ENCODE measurements around the gene PPP2R5C.

Gene PPP2R5C

GRCh38 chr14:101814934-101815333 is 53.4 kb downstream of the PPP2R5C start:
- DNase-seq (ENCODE audit: low spot score): no peak

- DNase-seq (ENCODE audit: low spot score): no peak
Measured at GRCh38 chr14:101815994-101816393, 54.5 kb downstream of the PPP2R5C start.

DNA sequence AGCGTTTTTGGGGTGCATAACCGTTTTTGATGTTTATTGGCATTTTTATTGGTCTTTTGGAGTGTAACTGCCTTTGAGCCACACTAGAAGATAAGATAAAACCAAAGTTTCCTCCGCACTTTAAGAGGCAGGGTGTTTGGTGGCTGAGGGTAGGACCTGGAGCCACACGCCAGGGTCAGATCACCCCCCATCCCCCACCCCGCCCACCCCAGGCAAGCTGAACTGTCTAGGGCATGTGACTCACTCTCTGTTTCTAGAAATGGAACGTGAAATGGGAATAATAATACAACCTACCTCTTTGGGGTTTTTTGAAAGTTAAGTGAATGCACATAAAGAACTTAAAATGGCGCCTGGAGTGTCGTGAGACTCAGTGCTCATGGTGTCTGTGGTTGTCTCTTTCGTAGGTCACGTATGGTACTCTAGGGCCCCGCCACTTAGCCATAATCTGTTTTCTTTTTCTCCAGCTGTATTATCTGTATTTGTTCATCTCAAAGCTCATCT is 56.0 kb downstream of the PPP2R5C start:
- DNase-seq (ENCODE audit: low spot score): no peak

DNA sequence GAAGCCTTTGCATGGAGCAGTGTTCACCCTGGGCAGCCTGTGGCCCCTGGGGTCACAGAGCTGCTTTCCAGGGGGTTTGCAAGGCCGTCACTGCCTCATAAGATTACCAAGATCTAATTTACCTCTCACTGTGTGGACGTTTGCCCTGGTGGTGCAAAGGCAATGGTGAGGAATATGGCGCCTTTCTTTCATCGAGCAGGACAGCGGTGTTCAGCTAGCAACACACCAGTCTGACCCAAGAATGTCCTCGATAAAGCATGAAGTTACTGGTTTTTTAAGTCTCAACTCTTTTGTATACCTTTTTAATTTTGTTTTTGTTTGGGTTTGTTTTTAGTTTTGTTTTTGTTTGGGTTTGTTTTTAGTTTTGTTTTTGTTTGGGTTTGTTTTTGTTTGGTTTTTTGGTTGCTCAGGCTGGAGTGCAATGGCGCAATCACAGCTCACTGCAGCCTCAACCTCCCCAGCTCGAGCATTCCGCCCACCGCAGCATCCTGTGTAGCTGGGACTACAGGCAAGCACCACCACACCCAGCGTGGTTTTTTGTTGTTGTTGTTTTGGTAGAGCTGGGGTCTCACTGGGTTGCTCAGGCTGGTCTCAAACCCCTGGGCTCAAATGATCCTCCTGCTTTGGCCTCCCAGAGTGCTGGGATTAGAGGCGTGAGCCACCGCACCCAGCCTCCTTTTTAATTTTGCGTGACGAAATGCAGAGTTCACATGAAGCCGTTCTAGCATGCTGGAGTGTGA is 57.9 kb downstream of the PPP2R5C start:
- no peak for DNase-seq (ENCODE audit: low spot score)

DNA sequence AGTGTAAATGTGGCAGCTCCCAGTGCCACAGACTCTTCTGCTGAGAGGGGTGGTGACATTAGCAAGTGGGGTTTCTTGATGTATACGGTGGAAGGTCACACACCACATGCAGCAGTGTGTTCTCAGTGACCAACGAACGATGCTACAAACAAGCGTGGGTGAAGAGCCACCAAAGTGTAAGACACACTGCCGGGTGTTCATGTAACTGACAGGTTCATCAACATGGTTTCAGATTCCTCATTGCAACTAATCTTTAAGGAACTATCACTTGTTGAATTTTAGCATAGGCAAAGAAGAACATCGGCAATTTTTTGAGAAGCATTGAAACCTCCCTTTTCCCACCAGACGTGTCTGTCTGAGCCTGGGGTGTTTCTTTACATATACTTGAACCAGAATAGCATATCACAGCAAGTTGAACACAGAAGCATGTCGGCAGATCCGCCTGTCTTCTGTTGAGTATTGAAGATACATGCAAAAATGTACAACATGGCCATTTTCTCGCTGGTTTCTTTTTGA is 58.8 kb downstream of the PPP2R5C start:
- no peak for DNase-seq (ENCODE audit: low spot score)

DNA sequence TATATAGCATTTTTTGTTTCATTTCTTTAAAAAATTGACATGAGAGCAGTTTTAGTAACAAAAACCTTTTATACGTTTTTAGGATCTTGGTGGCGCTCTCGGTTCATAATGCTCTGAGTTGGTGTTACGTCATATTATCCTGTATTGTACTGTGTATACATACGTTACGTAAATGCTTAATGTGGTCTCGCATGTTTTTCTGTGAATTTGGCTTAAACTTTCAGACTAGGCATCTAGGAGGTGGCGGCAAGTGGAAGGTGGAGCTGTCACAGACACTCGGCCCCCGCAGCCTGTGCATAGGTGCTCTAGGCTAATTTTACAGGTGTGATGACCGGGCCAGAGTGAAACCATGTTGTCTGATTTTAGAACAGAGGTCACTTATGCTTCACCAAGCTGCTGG is 60.0 kb downstream of the PPP2R5C start:
- no peak for DNase-seq (ENCODE audit: low spot score)

DNA sequence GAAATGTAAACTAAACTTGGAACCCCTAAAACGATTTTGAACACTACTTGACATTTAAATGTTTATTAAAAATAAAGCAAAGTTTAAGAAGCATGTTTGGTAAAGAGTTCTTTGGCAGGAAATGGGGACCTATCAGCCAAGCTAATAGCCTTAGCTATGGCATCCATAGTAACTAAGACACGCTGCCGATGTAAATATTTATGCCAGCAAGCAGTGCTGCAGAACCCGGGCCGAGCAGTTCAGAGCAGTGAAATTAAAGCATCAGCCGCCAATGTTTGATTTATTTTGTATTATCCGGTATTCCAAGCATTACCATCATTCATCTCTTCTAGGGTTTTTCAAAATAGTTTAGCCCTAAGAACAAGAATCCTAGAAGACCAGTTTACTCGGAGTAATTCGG is 61.6 kb downstream of the PPP2R5C start:
- DNase-seq (ENCODE audit: low spot score): no peak

- no peak for DNase-seq (ENCODE audit: low spot score)
Measured at GRCh38 chr14:101823511-101824120, 62.1 kb downstream of the PPP2R5C start.

GRCh38 chr14:101824339-101824727 is 62.8 kb downstream of the PPP2R5C start:
- peak; percentile 62 for DNase-seq (ENCODE audit: low spot score)

- no peak for DNase-seq (ENCODE audit: low spot score)
Measured at GRCh38 chr14:101825797-101826196, 64.3 kb downstream of the PPP2R5C start.

DNA sequence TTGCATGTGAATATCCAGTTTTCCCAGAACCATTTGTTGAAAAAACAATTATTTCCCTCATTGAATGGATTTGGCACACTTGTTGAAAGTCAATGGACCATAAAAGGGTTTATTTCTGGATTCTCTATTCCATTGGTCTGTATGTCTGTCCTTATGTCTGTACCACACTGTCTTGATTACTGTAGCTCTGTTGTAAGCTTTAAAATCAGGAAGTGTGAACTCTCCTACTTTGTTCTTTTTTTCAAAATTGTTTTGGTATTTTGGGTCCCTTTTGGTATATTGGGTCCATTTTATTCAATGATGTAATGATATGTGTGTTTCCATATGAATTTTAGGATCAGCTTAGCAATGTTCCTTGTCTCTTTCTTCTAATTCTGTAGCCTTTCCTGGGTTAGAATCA is 64.8 kb downstream of the PPP2R5C start:
- no peak for DNase-seq (ENCODE audit: low spot score)

DNA sequence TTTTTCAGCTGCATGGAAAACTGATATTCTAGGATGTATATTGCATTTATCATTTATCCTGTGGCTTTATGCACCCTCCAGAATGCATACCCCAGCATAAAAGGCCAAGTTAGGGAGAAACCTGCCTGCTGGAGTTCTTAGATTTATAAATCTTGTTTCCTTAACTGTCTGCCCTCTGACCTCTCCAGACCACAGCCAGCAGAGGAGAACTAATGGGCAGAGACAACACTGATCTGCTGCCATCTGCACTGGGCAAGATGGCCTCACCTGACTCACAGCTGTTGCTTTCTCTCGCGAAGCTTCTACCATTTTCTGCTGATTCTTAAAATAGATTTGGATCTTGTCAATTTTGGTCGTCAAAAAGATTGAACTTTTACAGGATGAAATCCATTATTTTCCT is 65.8 kb downstream of the PPP2R5C start:
- DNase-seq (ENCODE audit: low spot score): peak; percentile 55

DNA sequence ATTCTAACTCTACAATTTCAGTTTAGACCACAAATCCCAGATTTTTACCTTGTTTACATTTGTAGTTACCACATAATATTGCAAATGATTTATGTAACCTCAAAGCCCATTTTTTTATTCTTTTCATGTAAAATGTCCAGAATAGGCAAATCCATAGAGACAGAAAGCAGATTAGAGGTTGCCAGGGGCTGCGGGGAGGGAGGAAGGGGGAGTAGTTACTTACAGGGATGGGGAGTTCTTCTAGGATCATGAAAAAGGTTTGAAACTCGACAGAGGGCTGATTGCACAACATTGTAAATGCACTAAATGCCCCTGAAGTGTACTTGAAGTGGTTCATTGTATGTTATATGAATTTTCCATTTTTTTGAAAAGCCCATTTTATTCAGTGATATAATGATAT is 66.5 kb downstream of the PPP2R5C start:
- no peak for DNase-seq (ENCODE audit: low spot score)

DNA sequence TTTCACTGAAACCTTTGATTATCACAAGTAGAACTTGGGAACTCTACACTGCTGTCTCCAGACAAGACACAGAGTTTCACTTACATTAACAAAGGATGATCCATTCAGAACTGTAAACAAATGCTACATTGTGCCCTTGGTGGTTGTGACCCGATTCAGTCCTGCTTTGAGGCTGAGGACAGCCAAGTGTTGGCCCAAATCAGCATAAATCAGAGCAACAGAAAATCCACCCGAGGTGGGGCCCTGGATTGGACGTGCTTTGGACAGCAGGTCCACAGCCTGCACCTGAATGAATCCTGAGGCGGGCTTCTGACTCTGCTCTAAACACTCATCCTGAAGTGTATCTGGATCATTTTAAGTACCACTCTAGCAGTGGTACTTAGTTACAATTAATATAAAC is 68.8 kb downstream of the PPP2R5C start:
- DNase-seq (ENCODE audit: low spot score): no peak

DNA sequence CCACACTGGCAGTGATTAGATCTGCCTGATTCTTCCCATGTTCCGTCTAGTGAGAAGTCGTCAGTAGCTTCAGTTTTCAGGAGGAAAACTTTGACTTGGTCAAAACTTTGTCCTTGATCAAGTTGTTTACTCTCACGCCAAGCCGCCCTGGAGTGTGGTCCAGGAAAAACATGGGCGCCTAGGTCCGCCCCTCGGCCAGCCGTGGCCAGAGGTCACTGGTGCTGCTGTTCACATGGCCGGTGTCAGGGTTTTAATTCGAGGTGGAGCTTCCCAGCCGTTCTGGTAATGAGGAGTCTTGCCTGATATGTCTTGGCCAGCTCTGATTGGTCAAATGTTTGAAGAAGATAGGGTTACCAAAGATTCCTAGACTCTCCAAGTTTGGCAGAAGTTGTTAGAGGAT is 71.5 kb downstream of the PPP2R5C start:
- no peak for DNase-seq (ENCODE audit: low spot score)

DNA sequence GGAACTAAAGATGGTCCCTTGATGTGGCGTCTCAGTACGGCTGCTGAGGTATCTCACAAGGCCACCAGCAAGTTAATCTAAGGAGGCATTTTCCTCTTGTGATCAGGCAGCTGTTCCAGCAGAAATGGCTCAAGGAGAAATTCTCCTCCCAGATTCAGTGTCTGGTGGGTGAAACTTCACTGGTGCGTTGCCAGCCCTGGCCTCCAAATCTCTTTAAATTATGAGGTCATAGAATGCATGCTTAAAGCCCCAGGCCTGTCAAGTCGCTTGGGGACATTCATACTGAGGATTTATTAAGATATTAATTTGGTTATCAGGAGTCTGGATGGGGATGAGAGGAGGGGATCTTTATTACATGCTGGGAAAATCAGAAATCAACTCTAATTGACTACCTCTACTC is 72.9 kb downstream of the PPP2R5C start:
- no peak for DNase-seq (ENCODE audit: low spot score)

GRCh38 chr14:101834800-101835547 is 73.5 kb downstream of the PPP2R5C start:
- DNase-seq (ENCODE audit: low spot score): peak; percentile 80

DNA sequence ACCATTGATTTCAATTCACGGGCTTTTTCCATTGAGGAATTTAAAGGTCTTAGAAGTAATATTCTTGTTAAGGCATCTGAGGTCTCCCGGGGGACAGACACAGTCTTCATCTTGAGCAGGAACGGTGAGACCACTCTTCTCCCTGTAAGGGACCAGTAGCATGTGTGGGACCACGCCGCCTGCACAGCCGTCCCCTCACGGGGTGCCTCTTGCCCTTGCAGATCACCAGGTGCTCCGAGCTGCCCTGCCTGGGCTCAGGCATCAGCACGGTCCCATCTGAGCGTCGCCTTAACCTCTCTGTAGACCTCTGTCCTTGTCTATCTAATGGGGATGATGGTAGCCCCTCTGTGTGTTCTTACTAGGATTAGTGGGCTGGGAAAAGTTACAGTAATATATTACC is 74.1 kb downstream of the PPP2R5C start:
- no peak for DNase-seq (ENCODE audit: low spot score)

DNA sequence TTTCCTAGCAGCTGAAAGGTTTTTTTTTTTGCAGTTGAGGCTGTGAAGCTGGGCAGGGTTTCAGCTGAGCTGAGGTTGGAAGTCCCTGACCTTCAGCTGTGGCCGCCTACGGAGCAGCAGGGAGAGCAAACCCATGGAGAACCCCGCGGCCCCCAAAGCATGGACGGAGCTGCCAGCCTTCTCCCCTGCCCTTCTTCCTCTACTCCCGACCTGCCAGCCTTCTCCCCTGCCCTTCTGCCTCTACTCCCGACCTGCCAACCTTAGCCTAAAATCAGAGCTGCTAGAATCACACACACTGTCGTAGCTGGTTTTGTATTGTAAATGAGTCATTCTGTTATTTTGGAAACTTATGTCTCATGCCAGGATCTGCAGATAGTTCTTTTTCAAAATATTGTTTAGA is 74.6 kb downstream of the PPP2R5C start:
- no peak for DNase-seq (ENCODE audit: low spot score)

DNA sequence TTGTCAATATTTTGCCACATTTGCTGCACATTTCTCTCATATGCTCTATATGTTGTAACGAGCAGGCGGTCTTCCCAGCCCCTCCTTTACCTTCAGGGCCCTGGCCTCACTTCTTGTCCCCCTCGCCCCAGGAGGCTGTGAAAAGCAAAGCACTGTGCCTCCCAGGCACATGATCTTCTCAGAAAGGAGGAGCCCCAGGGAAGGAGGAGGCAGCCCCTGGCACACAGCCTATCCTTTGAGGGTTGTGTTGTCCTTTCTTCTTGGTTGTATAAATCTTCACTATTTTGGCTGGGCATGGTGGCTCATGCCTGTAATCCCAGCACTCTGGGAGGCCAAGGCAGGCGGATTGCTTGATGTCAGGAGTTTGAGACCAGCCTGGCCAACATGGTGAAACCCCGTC is 77.0 kb downstream of the PPP2R5C start:
- no peak for DNase-seq (ENCODE audit: low spot score)

DNA sequence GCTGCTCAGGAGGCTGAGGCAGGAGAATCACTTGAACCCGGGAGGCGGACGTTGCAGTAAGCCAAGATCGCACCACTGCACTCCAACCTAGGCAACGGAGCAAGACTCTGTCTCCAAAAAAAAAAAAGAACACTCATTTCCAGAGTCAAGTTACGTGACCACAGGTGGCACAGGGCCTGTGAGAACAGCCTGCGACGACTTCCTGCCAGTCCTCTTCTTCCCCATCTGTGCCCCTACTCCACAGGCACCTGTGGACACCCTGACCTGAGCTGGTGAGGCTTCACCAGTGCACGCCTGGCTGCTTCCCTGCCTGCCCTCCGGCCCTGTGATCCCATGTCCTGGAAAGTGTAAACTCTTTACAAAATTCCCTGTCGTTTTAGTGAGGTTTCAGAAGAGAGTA is 77.7 kb downstream of the PPP2R5C start:
- DNase-seq (ENCODE audit: low spot score): peak; percentile 43

DNA sequence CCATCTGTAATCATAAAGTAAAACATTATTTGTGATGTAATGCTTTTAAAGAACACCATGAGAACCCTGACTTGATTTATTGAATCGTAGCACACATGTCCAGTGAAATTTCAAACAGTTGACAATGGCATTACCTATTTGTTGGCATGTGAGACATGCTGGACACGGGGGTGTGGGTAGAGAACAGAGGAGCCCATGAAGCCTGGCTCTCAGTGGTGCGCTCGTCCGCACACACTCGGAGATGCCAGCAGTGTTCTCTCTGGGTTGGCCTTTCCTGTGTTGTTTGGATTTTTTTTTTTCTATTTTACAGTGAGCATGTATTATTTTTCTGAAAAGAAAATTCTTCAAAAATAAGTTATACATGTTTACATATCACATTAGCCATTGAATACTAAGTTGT is 78.2 kb downstream of the PPP2R5C start:
- DNase-seq (ENCODE audit: low spot score): no peak

All from kidney tubule cell (primary cell).